HG02852 (cell line): Measurements from ENCODE around the gene TFRC.
"Not testable (repeated sequence)": the region's sequence is repeated elsewhere in the genome, so short reads cannot be mapped to it uniquely, and the experiment has no call there.

ENCODE experiments used
- ATAC-seq: cut with Tn5 transposase; IDR thresholded peaks from one replicate; pipeline ENCODE4 v1.9.1; 2021; ENCODE audit warnings: mild to moderate bottlenecking, moderate library complexity; ENCODE audit not compliant: unreplicated experiment

TFRC gene

GRCh38 chr3:196050597-196050996 lies 31.3 kb downstream of the TFRC start:
- no peak for ATAC-seq

GRCh38 chr3:196049653-196050052 lies 32.2 kb downstream of the TFRC start:
- no peak for ATAC-seq

DNA sequence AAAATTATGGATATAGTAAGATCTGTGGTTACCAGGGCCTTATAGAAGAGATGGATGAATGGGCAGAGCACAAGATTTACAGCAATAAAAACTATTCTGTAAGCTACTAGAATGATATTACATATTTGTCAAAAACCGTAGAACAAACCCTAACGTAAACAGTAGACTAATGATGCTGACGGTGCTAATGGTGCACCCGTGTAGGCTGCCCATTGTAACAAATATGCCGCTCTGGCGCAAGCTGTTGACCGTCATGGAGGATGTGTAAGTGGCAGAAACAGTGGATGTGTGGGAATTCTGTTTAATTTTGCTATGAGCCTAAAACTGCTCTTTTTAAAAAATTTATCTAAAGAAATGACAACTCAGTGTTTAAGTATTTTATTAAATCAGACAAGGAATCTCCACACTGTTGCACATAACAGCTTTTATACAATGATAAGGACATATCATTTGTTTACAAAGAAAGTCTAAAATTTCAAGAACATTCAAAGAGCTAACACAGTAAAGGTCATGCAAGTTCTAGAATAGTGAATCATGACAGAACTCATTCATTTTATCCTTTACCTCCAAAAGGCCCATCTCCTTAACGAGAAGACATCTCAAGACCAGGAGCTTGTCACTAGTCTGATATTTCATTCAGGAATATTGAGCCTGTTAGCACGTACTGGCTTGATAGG lies 32.8 kb downstream of the TFRC start:
- no peak for ATAC-seq

DNA sequence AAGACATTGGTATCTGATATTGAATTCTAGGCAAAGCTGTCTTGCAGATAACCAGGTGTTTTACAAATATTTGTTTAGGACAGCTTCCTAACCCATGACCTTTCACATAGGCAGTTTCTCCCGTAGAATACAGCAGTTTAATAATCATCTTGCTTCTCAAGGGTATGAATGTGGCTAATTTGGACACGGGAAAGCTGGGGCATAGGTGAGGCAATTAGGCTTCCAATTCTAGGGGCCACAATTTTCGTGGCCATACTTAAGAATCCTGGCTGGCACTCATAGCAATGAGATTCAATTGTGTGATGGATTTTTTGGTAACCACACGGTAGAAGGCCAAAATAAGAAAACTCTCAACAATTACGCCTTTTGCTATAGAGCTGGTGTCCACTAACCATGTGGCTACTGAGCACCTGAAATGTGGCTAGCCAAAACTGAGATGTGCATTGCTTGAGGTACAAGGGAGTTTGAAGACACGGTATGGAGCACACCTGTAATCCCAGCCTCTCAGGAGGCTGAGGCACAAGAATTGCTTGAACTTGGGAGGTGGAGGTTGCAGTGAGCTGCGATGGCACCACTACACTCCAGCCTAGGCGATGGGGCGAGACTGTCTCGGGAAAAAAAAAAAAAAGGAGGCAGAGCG lies 34.4 kb downstream of the TFRC start:
- no peak for ATAC-seq

DNA sequence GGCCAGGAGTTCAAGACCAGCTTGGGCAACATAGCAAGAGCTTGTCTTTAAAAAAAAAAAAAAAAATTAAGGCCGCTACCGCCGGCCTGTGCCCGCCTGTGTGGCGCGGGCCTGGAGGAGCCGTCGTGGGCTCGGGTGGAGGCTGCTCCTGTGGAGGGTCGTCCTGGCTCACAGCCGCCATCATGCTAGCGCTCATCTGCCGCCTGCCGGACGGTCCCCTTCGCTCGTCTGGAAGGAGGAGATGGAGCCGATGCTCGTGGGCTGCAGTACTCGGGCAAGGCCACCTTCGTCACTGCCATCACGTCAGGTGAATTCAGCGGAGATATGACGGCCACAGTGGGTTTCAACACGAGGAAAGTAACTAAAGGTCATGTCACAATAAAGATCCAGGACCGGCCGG lies 37.4 kb downstream of the TFRC start:
- ATAC-seq: no peak

- ATAC-seq: no peak
Observed at GRCh38 chr3:196042673-196043072, 39.2 kb downstream of the TFRC start.

DNA sequence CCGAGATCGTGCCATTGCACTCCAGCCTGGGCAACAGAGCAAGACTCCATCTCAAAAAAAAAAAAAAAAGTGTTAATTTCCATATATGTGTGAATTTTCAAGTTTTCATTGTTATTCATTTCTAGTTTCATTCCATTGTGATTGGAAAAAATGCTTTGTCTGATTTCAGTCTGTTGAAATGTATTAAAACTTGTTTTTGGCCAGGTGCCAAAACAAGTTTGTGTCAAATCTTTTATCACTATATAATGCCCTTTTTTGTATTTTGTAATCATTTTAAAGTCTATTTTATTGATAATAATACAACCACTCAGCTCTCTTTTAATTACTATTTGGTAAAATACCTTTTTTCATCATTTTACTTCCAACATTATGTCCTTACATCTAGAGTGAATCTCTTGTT lies 42.5 kb downstream of the TFRC start:
- no peak for ATAC-seq

- ATAC-seq: not testable (repeated sequence)
Observed at GRCh38 chr3:196026059-196026458, 55.8 kb downstream of the TFRC start.

DNA sequence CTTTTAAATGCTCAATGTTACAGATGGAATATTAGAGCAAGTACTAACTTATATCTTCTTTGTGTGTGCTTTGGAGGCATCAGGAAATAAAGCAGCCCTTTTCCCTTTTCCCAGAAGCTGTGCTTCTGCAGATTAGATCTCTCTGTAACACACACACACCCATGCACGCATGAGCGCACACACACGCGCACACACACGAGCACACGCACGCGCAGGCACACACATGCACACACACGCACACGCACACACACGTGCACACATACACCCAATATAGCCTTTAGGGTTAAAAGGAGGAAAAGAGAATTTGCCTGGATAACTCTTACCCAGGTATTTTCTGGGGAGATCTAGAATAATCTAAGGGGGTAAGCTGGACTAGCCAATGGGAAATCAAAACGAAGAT lies 56.9 kb downstream of the TFRC start:
- ATAC-seq: no peak

DNA sequence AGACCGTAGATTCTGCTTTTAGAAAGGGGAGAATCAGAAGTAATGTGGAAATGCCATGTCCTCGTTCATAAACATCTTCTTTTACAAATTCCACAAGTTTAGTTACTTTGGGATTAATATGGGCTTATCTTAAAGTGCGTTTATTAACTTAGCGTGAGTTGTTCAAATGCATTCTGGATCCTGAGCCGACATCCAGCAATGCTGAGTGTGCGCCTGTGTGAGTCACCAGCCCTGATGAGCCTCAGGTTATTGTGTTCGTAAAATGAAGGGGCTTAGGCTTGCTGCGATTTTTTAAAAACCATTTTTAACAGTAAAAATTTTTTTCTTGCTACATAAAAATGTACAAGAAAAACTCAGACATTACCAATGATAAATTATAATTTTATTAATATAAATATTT lies 57.9 kb downstream of the TFRC start:
- no peak for ATAC-seq

DNA sequence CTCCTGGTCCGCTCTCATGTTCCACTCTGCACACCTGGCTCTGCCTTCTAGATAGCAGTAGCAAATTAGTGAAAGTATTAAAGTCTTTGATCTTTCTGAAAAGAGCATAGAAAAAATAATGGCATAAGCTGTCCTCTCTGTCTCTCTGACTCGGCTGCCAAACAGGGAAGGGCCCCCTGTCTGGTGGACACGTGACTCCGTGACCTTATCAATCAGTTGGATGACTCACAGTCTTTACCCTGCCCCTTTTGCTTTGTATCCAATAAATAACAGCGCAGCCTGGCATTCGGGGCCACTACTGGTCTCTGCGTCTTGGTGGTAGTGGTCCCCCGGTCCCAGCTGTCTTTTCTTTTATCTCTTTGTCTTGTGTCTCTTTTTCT lies 59.4 kb downstream of the TFRC start:
- ATAC-seq: not testable (repeated sequence)

GRCh38 chr3:196020373-196020772 lies 61.5 kb downstream of the TFRC start:
- no peak for ATAC-seq

- ATAC-seq: not testable (repeated sequence)
Observed at GRCh38 chr3:196019576-196019975, 62.3 kb downstream of the TFRC start.

GRCh38 chr3:196018159-196018558 lies 63.7 kb downstream of the TFRC start:
- ATAC-seq: not testable (repeated sequence)

- no peak for ATAC-seq
Observed at GRCh38 chr3:196016485-196016884, 65.4 kb downstream of the TFRC start.

GRCh38 chr3:196016059-196016458 lies 65.8 kb downstream of the TFRC start:
- no peak for ATAC-seq

- no peak for ATAC-seq
Observed at GRCh38 chr3:196013587-196014487, 68.1 kb downstream of the TFRC start.

GRCh38 chr3:196012941-196013476 lies 68.9 kb downstream of the TFRC start:
- no peak for ATAC-seq

- ATAC-seq: no peak
Observed at GRCh38 chr3:196012481-196012880, 69.4 kb downstream of the TFRC start.

- no peak for ATAC-seq
Observed at GRCh38 chr3:196009456-196009855, 72.4 kb downstream of the TFRC start.

DNA sequence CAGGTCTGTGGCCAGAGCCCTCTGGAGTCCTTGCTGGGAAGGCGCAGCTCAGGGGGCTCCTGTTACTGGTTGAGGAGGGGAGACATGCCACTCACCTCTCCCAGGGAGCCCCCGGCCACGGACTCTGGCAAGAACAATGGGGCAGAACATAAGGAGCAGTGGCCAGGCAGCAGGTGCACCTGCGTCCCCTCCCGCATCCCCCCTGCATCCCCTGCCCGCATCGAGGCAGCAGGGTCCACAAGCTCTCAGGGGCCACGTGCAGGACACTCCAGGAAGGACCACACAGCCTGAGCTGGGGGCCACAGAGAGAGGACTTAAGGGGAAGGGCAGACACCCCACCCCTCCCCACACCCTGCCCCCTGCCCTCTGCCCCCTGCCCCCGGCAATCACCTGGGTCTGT lies 73.0 kb downstream of the TFRC start:
- ATAC-seq: no peak

GRCh38 chr3:196008387-196008786 lies 73.5 kb downstream of the TFRC start:
- ATAC-seq: no peak
